HCT116 (cell line): Measurements from ENCODE around the gene PRRT1. TPM values are rescaled to one million over a fixed set of nuclear protein-coding genes. Genes with fewer than 3 reads are reported as not detected.

Experiments
- ATAC-seq: fragments of 200-7000 bp; cut with Tn5 transposase; 2 replicates; pipeline ENCODE4 v1.9.1; 2020; ENCODE audit warnings: mild to moderate bottlenecking, moderate library complexity
- BruUV-seq: library from RNA; stranded (reverse); fragments of 400-500 nt; replicated peaks from 2 replicates; lab custom pipeline; 2021; lab: Mats Ljungman, UMichigan
- CTCF ChIA-PET: fragments of 300-600 bp; sonication (Branson Sonifier 250); formaldehyde crosslinking; loops from one replicate; lab custom pipeline; 2021; ENCODE audit warnings: antibody characterized with exemption; lab: Charles Lee
- POLR2A ChIA-PET: fragments of 300-600, 350-600 bp; sonication (Branson Sonifier 250); formaldehyde crosslinking; loops from one replicate; lab custom pipeline; 2021; ENCODE audit warnings: antibody characterized with exemption; lab: Charles Lee
- RAD21 ChIA-PET, 2 experiments: fragments of 300-600 bp; sonication (Branson Sonifier 250); formaldehyde crosslinking; loops; one replicate each; lab custom pipeline; 2023; ENCODE audit warnings: low total read pairs in 2 of 2; ENCODE audit not compliant: uncharacterized antibody in 2 of 2, unreplicated experiment in 2 of 2, low non-redundant PET in 1 of 2; lab: Charles Lee
- DNase-seq: peaks from one replicate; pipeline ENCODE4 v3.0.0-alpha.2; 2010; ENCODE audit warnings: low read depth, low spot score
- H2AFZ ChIP-seq: fragments of 200-600 bp; shearing (Covaris generic), sonication (generic); 2 replicates; pipeline ENCODE4 v1.6.1; 2017; ENCODE audit warnings: low read depth, mixed run types, mixed read lengths, antibody characterized with exemption, low read length; ENCODE audit not compliant: poor library complexity, severe bottlenecking
- H3K27ac ChIP-seq: 2 replicates; pipeline ENCODE4 v1.5.1; 2012; ENCODE audit warnings: low read depth, low read length
- H3K27me3 ChIP-seq: fragments of 200-600 bp; sonication (generic); 2 replicates; pipeline ENCODE4 v1.6.1; 2016; ENCODE audit warnings: mixed run types, low read length, mixed read lengths; ENCODE audit not compliant: insufficient read depth
- H3K36me3 ChIP-seq, 2 experiments: fragments of 200-500 bp in 1 of 2; fragments of 200-600 bp in 1 of 2; sonication (Bioruptor generic) in 1 of 2; sonication (generic) in 1 of 2; 2 replicates each; pipeline versions ENCODE4 v1.5.1 to v1.6.1; 2014 to 2016; ENCODE audit warnings: low read length in 2 of 2, inconsistent platforms in 1 of 2, mixed read lengths in 1 of 2, mixed run types in 1 of 2; ENCODE audit not compliant: insufficient read depth in 2 of 2, control insufficient read depth in 1 of 2
- H3K4me1 ChIP-seq, 2 experiments: fragments of 200-600 bp in 1 of 2; sonication (generic) in 1 of 2; 2 replicates each; pipeline versions ENCODE4 v1.5.1 to v1.6.1; 2012 to 2017; ENCODE audit warnings: low read length in 2 of 2, inconsistent platforms in 1 of 2, mild to moderate bottlenecking in 1 of 2, mixed read lengths in 1 of 2, mixed run types in 1 of 2, moderate library complexity in 1 of 2; ENCODE audit not compliant: insufficient read depth in 2 of 2, control insufficient read depth in 1 of 2
- H3K4me2 ChIP-seq: fragments of 200-600 bp; sonication (generic); 2 replicates; pipeline ENCODE4 v1.6.1; 2017; ENCODE audit warnings: mixed run types, low read length, mixed read lengths
- H3K4me3 ChIP-seq, 2 experiments: fragments of 200-600 bp in 1 of 2; sonication (generic) in 1 of 2; replicated peaks in 1 of 2; 2 replicates each; pipeline ENCODE4 v1.5.1; 2011 to 2016; ENCODE audit warnings: low read length in 2 of 2, control low read depth in 1 of 2, low read depth in 1 of 2, mild to moderate bottlenecking in 1 of 2, mixed read lengths in 1 of 2, mixed run types in 1 of 2
- H3K79me2 ChIP-seq: fragments of 200-600 bp; sonication (generic); 2 replicates; pipeline ENCODE4 v1.6.1; 2017; ENCODE audit warnings: mild to moderate bottlenecking, mixed run types, low read length, moderate library complexity, mixed read lengths; ENCODE audit not compliant: insufficient read depth
- H3K9ac ChIP-seq: fragments of 200-600 bp; sonication (generic); 2 replicates; pipeline ENCODE4 v1.6.1; 2016; ENCODE audit warnings: low read length, mixed read lengths
- H3K9me2 ChIP-seq: fragments of 200-600 bp; sonication (generic), shearing (Covaris generic); 2 replicates; pipeline ENCODE4 v1.6.1; 2017; ENCODE audit warnings: mixed run types, mild to moderate bottlenecking, moderate library complexity; ENCODE audit not compliant: insufficient read depth
- H3K9me3 ChIP-seq, 2 experiments: fragments of 200-500 bp in 1 of 2; fragments of 200-600 bp in 1 of 2; sonication (Bioruptor generic) in 1 of 2; sonication (generic) in 1 of 2; 2 replicates each; pipeline ENCODE4 v1.6.1; 2014 to 2017; ENCODE audit warnings: low read length in 2 of 2, mixed read lengths in 2 of 2, inconsistent platforms in 1 of 2, low read depth in 1 of 2, mild to moderate bottlenecking in 1 of 2, mixed run types in 1 of 2, moderate library complexity in 1 of 2; ENCODE audit not compliant: control insufficient read depth in 1 of 2, insufficient read depth in 1 of 2
- H4K20me1 ChIP-seq: fragments of 200-600 bp; sonication (generic), shearing (Covaris generic); 2 replicates; pipeline ENCODE4 v1.6.1; 2017; ENCODE audit warnings: mixed run types, mild to moderate bottlenecking, moderate library complexity; ENCODE audit not compliant: insufficient read depth
- CBX3 ChIP-seq: IDR thresholded peaks from 2 replicates; pipeline ENCODE4 v1.6.1; 2012; ENCODE audit warnings: low read depth
- EGR1 ChIP-seq: IDR thresholded peaks from 2 replicates; pipeline ENCODE4 v1.6.1; 2012; ENCODE audit warnings: low read depth
- ELF1 ChIP-seq: IDR thresholded peaks from 2 replicates; pipeline ENCODE4 v1.6.1; 2012; ENCODE audit warnings: low read depth, borderline replicate concordance
- EZH2 ChIP-seq: fragments of 200-600 bp; sonication (generic); IDR thresholded peaks from 2 replicates; pipeline ENCODE4 v1.6.1; 2017; ENCODE audit warnings: antibody characterized with exemption, mixed run types
- EZH2phosphoT487 ChIP-seq: fragments of 200-600 bp; IDR thresholded peaks from 2 replicates; pipeline ENCODE4 v1.6.1; 2018; ENCODE audit warnings: antibody characterized with exemption, borderline replicate concordance
- MAX ChIP-seq: IDR thresholded peaks from 2 replicates; pipeline ENCODE4 v1.6.1; 2012
- POLR2AphosphoS5 ChIP-seq: IDR thresholded peaks from 2 replicates; pipeline ENCODE4 v1.6.1; 2011; ENCODE audit warnings: mild to moderate bottlenecking, low read depth, low read length, moderate library complexity
- SP1 ChIP-seq: IDR thresholded peaks from 2 replicates; pipeline ENCODE4 v1.6.1; 2012; ENCODE audit warnings: low read depth
- SRF ChIP-seq: IDR thresholded peaks from 2 replicates; pipeline ENCODE4 v1.6.1; 2012; ENCODE audit warnings: low read depth
- TCF7L2 ChIP-seq: IDR thresholded peaks from 2 replicates; pipeline ENCODE4 v1.7.0; 2011; ENCODE audit warnings: borderline replicate concordance, inconsistent platforms; ENCODE audit not compliant: insufficient read depth, insufficient read length; ENCODE audit errors: extremely low read depth
- YY1 ChIP-seq: IDR thresholded peaks from 2 replicates; pipeline ENCODE4 v1.6.1; 2011; ENCODE audit warnings: low read length, low read depth, moderate library complexity, mild to moderate bottlenecking; ENCODE audit not compliant: insufficient replicate concordance; ENCODE audit errors: extremely low read depth
- ZFX ChIP-seq: fragments of 450-650 bp; IDR thresholded peaks from 2 replicates; pipeline ENCODE4 v1.6.1; 2017
- ZNF274 ChIP-seq: fragments of 200-500 bp; sonication (Bioruptor generic); IDR thresholded peaks from 2 replicates; pipeline ENCODE4 v1.6.1; 2014; ENCODE audit warnings: mild to moderate bottlenecking, low read depth, low read length, inconsistent platforms
- intact Hi-C: fragments of 100-400 bp; cut with micrococcal nuclease; formaldehyde crosslinking; loops from 2 replicates; pipeline ENCODE4 v1.10.0; 2022
- total RNA-seq: library from RNA; stranded (reverse); gene quantifications from one replicate; pipeline ENCODE4 v1.2.1, GENCODE V29; 2021; ENCODE audit not compliant: unreplicated experiment
- TF ChIP-seq, protein P1 (sequence below): IDR thresholded peaks from 2 replicates; pipeline ENCODE4 v1.6.1; 2012

Gene PRRT1
- total RNA-seq, 1 experiment from 2014 or later = 6.1 TPM

GRCh38 chr6:32108727-32109113, 43.0 kb downstream of the PRRT1 start:
- no peaks in the 10 kb centered on the region for H3K9me3 ChIP-seq
- no peaks in the 10 kb centered on the region for H4K20me1 ChIP-seq
- DNase-seq (no peak), ATAC-seq (0 out of 2 replicates have a peak, but pooled peaks have one; percentile 8)
- no peaks in the 10 kb centered on the region for H3K9me2 ChIP-seq
- peak overlapping the region; percentile 32 for H3K4me2 ChIP-seq
- H3K27me3 ChIP-seq = no peaks in the 10 kb centered on the region
- intact Hi-C loops = no loop called here
- H2AFZ ChIP-seq = no peak overlapping the region
- H3K9ac ChIP-seq = no peak overlapping the region
- ChIA-PET RAD21 (no interaction called here), CTCF (interaction anchor here (1.3 kb wide), 1 partner anchor 10 kb away, joined by 3 read pairs; no protein-coding TSS in a partner anchor)
- peaks cover 8 to 27% of the 10 kb centered on the region in 2 experiments; a peak in 3 of 4 replicates for H3K4me1 ChIP-seq
- no peak overlapping the region for H3K27ac ChIP-seq
- no peaks in the 10 kb centered on the region for H3K36me3 ChIP-seq
- no TSS peak for BruUV-seq
- H3K4me3 ChIP-seq = no peak overlapping the region
- H3K79me2 ChIP-seq = no peaks in the 10 kb centered on the region
- TF ChIP-seq SP1 = no peak
- TF ChIP-seq EGR1 = no peak
- no peak for TF ChIP-seq CBX3
- TF ChIP-seq, all 23 proteins: peak for 0
- POLR2A ChIA-PET = no interaction called here

GRCh38 chr6:32108094-32108627, 43.6 kb downstream of the PRRT1 start:
- no peak overlapping the region for H3K27ac ChIP-seq
- H3K9me3 ChIP-seq = no peaks in the 10 kb centered on the region
- H3K4me1 ChIP-seq = peaks cover 8 to 23% of the 10 kb centered on the region in 2 experiments; a peak in 3 of 4 replicates
- peak overlapping the region; percentile 32 for H3K4me2 ChIP-seq
- no peaks in the 10 kb centered on the region for H3K36me3 ChIP-seq
- H3K9ac ChIP-seq = no peak overlapping the region
- no peaks in the 10 kb centered on the region for H3K27me3 ChIP-seq
- no peaks in the 10 kb centered on the region for H3K79me2 ChIP-seq
- CTCF ChIA-PET = interaction anchor here (1.3 kb wide), 1 partner anchor 10 kb away, joined by 3 read pairs; no protein-coding TSS in a partner anchor
- no peak overlapping the region for H3K4me3 ChIP-seq
- intact Hi-C loops = no loop called here
- DNase-seq (no peak), ATAC-seq (peak; percentile 52; the same call in 1 of the 2 replicates)
- H4K20me1 ChIP-seq = no peaks in the 10 kb centered on the region
- no peaks in the 10 kb centered on the region for H3K9me2 ChIP-seq
- RAD21 ChIA-PET = no interaction called here
- H2AFZ ChIP-seq = no peak overlapping the region
- BruUV-seq = no TSS peak
- TF ChIP-seq MAX = no peak
- no peak for TF ChIP-seq CBX3
- TF ChIP-seq ZNF274 = no peak
- TF ChIP-seq ELF1 = no peak
- TF ChIP-seq TCF7L2 = no peak
- no peak for TF ChIP-seq SRF
- no peak for TF ChIP-seq EZH2
- no peak for TF ChIP-seq ZFX
- TF ChIP-seq, protein P1, sequence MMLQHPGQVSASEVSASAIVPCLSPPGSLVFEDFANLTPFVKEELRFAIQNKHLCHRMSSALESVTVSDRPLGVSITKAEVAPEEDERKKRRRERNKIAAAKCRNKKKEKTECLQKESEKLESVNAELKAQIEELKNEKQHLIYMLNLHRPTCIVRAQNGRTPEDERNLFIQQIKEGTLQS = no peak
- no peak for TF ChIP-seq POLR2AphosphoS5
- TF ChIP-seq EZH2phosphoT487 = no peak
- no peak for TF ChIP-seq YY1
- TF ChIP-seq SP1 = no peak
- POLR2A ChIA-PET = no interaction called here
